Transverse colon (tissue), 3 donors: Measurements from ENCODE around the gene IL3RA.

Source experiments
- POLR2A ChIP-seq: fragments of 450-650 bp; IDR thresholded peaks from one replicate; pipeline ENCODE4 v1.6.1; 2016; ENCODE audit warnings: antibody characterized with exemption, mild to moderate bottlenecking, moderate library complexity
- POLR2AphosphoS5 ChIP-seq, 3 donors: sonication (generic); formaldehyde crosslinking; IDR thresholded peaks; one replicate each; pipeline ENCODE4 v1.6.1; 2016; ENCODE audit warnings: antibody characterized with exemption in 3 of 3

DNA sequence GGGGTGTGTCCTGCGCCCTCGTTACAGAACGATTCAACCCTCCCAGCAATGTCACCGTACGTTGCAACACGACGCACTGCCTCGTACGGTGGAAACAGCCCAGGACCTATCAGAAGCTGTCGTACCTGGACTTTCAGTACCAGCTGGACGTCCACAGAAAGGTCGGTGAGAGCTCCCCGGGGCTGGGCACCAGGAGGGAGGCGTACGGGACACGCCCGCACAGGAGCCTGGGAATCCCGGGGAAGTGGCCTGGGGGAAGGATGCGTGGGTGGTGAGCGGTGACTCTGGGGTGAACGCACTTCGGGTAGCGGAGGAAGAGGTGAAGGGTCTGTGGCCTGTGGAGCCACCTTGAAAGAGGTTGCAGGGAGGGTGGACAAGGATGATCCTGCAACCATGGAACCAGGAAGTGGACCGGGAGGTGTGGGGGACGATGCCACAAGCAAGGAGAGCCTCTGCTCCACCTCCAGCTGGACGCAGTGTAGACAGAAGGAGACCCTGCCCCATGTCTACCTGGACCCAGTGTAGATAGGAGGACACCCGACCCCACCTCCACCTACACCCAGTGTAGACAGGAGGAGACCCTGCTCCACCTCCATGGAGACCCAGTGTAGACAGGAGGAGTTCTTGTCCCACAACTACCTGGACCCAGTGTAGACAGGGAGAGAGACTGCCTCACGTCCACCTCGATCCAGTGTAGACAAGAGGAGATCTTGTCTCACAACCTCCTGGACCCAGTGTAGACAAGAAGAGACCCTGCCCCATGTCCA, 42.1 kb upstream of the IL3RA start:
- no peak for TF ChIP-seq POLR2A
- no peak for TF ChIP-seq POLR2AphosphoS5 (IDR thresholded peaks at IDR 0.05)
